Testis (tissue), 3 donors: ENCODE data around the gene TNNI2. TPM values are rescaled to one million over a fixed set of nuclear protein-coding genes. Genes with fewer than 3 reads are reported as not detected.

Experiments used
- DNase-seq: peaks from one replicate; pipeline ENCODE4 v3.0.0-alpha.2; 2019
- H3K27ac ChIP-seq, 2 donors: fragments of 200-600 bp; sonication (generic); one replicate each; pipeline ENCODE4 v1.5.1; 2019
- H3K27me3 ChIP-seq: fragments of 200-600 bp; sonication (generic); one replicate; pipeline ENCODE4 v1.5.1; 2019
- H3K36me3 ChIP-seq: fragments of 200-600 bp; sonication (generic); one replicate; pipeline ENCODE4 v1.5.1; 2017; ENCODE audit warnings: low read depth; ENCODE audit errors: missing control alignments
- H3K4me1 ChIP-seq: fragments of 200-600 bp; sonication (generic); one replicate; pipeline ENCODE4 v1.5.1; 2019
- H3K4me3 ChIP-seq, 2 donors: fragments of 200-600 bp; sonication (generic); one replicate each; pipeline ENCODE4 v1.5.1; 2017 to 2019
- H3K9me3 ChIP-seq: fragments of 200-600 bp; sonication (generic); one replicate; pipeline ENCODE4 v1.5.1; 2017
- POLR2A ChIP-seq: fragments of 450-650 bp; IDR thresholded peaks from one replicate; pipeline ENCODE4 v1.6.1; 2017; ENCODE audit warnings: antibody characterized with exemption, mild to moderate bottlenecking, moderate library complexity
- WGBS, 2 donors: methylation state at CpG; one replicate each; pipeline ENCODE4 v1.1.5; 2018; 5-methylcytosine and 5-hydroxymethylcytosine counted together
- intact Hi-C: fragments of 100-400 bp; cut with DNase I; formaldehyde crosslinking; loops from one replicate; pipeline ENCODE4 v1.15.1; 2023; ENCODE audit warnings: low total_unique reads
- polyA plus RNA-seq: library from polyadenylated mRNA; stranded (reverse); fragments of 350-450 nt; fragmentation: Illumina TruSeq; extraction: RNeasy Lipid Tissue Mini Kit (QIAGEN cat#74804); gene quantifications from one replicate; pipeline ENCODE4 v1.2.3, GENCODE V29; 2014; ENCODE audit warnings: low read depth, low replicate concordance; ENCODE audit not compliant: insufficient read depth
- total RNA-seq, 2 donors: library from RNA; depleted of rRNA; stranded (reverse); fragments of >200 nt; gene quantifications; one replicate each; pipeline ENCODE4 v1.2.3, GENCODE V29; 2016
- TF ChIP-seq, protein P1 (sequence below), 3 experiments: fragments of 450-650 bp in 2 of 3; fragments of 200-600 bp in 1 of 3; sonication (generic) in 1 of 3; IDR thresholded peaks; one replicate each; pipeline ENCODE4 v1.5.1; 2016 to 2019; ENCODE audit warnings: antibody characterized with exemption in 3 of 3, mild to moderate bottlenecking in 2 of 3, moderate library complexity in 1 of 3

The TNNI2 gene
- total and polyA plus RNA-seq, 3 donors from 2014 or later = 8.6 TPM; not detected in 2

- intact Hi-C loops = no loop called here
- no peaks in the 10 kb centered on the region for H3K36me3 ChIP-seq
- TF ChIP-seq, protein P1, sequence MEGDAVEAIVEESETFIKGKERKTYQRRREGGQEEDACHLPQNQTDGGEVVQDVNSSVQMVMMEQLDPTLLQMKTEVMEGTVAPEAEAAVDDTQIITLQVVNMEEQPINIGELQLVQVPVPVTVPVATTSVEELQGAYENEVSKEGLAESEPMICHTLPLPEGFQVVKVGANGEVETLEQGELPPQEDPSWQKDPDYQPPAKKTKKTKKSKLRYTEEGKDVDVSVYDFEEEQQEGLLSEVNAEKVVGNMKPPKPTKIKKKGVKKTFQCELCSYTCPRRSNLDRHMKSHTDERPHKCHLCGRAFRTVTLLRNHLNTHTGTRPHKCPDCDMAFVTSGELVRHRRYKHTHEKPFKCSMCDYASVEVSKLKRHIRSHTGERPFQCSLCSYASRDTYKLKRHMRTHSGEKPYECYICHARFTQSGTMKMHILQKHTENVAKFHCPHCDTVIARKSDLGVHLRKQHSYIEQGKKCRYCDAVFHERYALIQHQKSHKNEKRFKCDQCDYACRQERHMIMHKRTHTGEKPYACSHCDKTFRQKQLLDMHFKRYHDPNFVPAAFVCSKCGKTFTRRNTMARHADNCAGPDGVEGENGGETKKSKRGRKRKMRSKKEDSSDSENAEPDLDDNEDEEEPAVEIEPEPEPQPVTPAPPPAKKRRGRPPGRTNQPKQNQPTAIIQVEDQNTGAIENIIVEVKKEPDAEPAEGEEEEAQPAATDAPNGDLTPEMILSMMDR (IDR thresholded peaks at IDR 0.05) = no peak
- TF ChIP-seq POLR2A = no peak
- peaks cover 6% of the 10 kb centered on the region for H3K4me1 ChIP-seq
- H3K4me3 ChIP-seq = no peak overlapping the region
- no peak overlapping the region for H3K27ac ChIP-seq
- WGBS, 2 donors = 84 to 93% methylated on average over 1 of the region's 1 CpG
- H3K27me3 ChIP-seq = no peaks in the 10 kb centered on the region
- H3K9me3 ChIP-seq = no peaks in the 10 kb centered on the region
- DNase-seq = no peak
Observed at GRCh38 chr11:1817511-1817910, 21.3 kb upstream of the TNNI2 start.

DNA sequence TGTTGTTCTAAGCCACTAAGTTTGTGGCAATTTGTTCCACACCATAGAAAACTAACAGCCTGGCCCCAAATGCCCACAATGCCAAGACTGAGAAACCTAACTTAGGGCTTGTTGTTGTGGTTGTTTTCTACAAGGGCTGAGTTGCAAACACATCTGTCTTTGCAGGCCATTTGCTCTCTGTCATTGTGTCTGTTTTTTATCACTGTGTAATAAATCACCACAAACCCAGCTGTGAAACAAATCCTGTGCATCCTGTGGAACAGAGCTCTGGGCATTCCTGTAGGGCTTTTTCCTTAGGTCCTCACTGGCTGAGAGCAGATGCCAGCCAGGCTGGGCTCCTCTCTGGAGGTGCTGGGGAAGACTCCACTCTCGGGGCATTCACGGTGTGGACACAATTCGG, 19.7 kb upstream of the TNNI2 start:
- H3K27ac ChIP-seq = no peak overlapping the region
- H3K27me3 ChIP-seq = no peaks in the 10 kb centered on the region
- intact Hi-C loops = no loop called here
- H3K36me3 ChIP-seq = no peaks in the 10 kb centered on the region
- no peak overlapping the region for H3K4me3 ChIP-seq
- no peak for DNase-seq
- H3K4me1 ChIP-seq = no peaks in the 10 kb centered on the region
- WGBS, 2 donors = 89 to 96% methylated on average over 3 of the region's 3 CpGs
- no peaks in the 10 kb centered on the region for H3K9me3 ChIP-seq
- no peak for TF ChIP-seq POLR2A
- TF ChIP-seq, protein P1 (IDR thresholded peaks at IDR 0.05) = no peak

- 80% methylated on average over 12 to 14 of the region's 14 CpGs for WGBS, 2 donors
- Histone ChIP-seq H3K4me3 (no peak overlapping the region), H3K9me3 (no peaks in the 10 kb centered on the region), H3K27me3 (no peaks in the 10 kb centered on the region), H3K36me3 (no peaks in the 10 kb centered on the region), H3K4me1 (peaks cover 4% of the 10 kb centered on the region), H3K27ac (no peak overlapping the region)
- no peak for DNase-seq
- TF ChIP-seq POLR2A = no peak
- TF ChIP-seq, protein P1 (IDR thresholded peaks at IDR 0.05) = no peak
- intact Hi-C loops = no loop called here
Observed at GRCh38 chr11:1820463-1821325, 18.1 kb upstream of the TNNI2 start.

GRCh38 chr11:1821562-1821961, 17.2 kb upstream of the TNNI2 start:
- Histone ChIP-seq H3K27ac (no peak overlapping the region), H3K27me3 (no peaks in the 10 kb centered on the region), H3K4me3 (no peak overlapping the region), H3K9me3 (no peaks in the 10 kb centered on the region), H3K36me3 (no peaks in the 10 kb centered on the region), H3K4me1 (peaks cover 6% of the 10 kb centered on the region)
- no peak for DNase-seq
- intact Hi-C loops = no loop called here
- TF ChIP-seq POLR2A = no peak
- TF ChIP-seq, protein P1 (IDR thresholded peaks at IDR 0.05) = no peak
